H1 (cell line): Measurements from ENCODE around the gene EML5. TPM values are rescaled to one million over a fixed set of nuclear protein-coding genes. Genes with fewer than 3 reads are reported as not detected.

Experiments
- BRCA1 ChIP-seq: IDR thresholded peaks from 2 replicates; pipeline ENCODE4 v1.6.1; 2012; ENCODE audit warnings: low read depth, low read length, improper control_type of control experiment
- CTBP2 ChIP-seq: IDR thresholded peaks from 2 replicates; pipeline ENCODE4 v1.7.0; 2011; ENCODE audit warnings: borderline replicate concordance, mild to moderate bottlenecking, moderate library complexity, mixed read lengths, low read length; ENCODE audit not compliant: insufficient read depth, insufficient read length
- NANOG ChIP-seq: IDR thresholded peaks from 2 replicates; pipeline ENCODE4 v1.6.1; 2011; ENCODE audit warnings: low read length, low read depth, mild to moderate bottlenecking, inconsistent platforms; ENCODE audit not compliant: insufficient read depth, poor library complexity, severe bottlenecking
- NRF1 ChIP-seq: IDR thresholded peaks from 2 replicates; pipeline ENCODE4 v1.6.1; 2011; ENCODE audit warnings: mild to moderate bottlenecking, low read depth, low read length, improper control_type of control experiment
- POLR2A ChIP-seq, 2 experiments: IDR thresholded peaks; 1 replicate in 1 of 2; 2 replicates in 1 of 2; pipeline ENCODE4 v1.6.1; 2011; ENCODE audit warnings: low read depth in 2 of 2, low read length in 2 of 2, mild to moderate bottlenecking in 2 of 2; ENCODE audit errors: control extremely low read depth in 1 of 2
- POU5F1 ChIP-seq: IDR thresholded peaks from 2 replicates; pipeline ENCODE4 v1.6.1; 2011; ENCODE audit warnings: low read depth, mild to moderate bottlenecking, low read length, moderate library complexity
- RNF2 ChIP-seq: fragments of 200-900, 300-1000 bp; sonication (generic); IDR thresholded peaks from 2 replicates; pipeline ENCODE4 v1.7.1; 2016; ENCODE audit warnings: borderline replicate concordance, low read depth, mild to moderate bottlenecking, antibody characterized with exemption, low read length; ENCODE audit not compliant: poor library complexity, severe bottlenecking; ENCODE audit errors: missing control alignments
- SP2 ChIP-seq: IDR thresholded peaks from 2 replicates; pipeline ENCODE4 v1.6.1; 2012; ENCODE audit warnings: mild to moderate bottlenecking, low read length, inconsistent platforms
- polyA plus RNA-seq, 7 experiments: library from polyadenylated mRNA; depleted of rRNA in 3 of 7; stranded (reverse) in 5 of 7; unstranded in 2 of 7; fragments of >200 nt in 5 of 7; fragments of 200-250 nt in 2 of 7; gene quantifications; 1 replicate in 5 of 7; 2 replicates in 1 of 7; 4 replicates in 1 of 7; pipeline versions ENCODE4 v1.2.1 to v1.2.3, GENCODE V29; 2011 to 2013; ENCODE audit warnings: missing spikeins in 2 of 7, mixed read lengths in 2 of 7
- total RNA-seq: library from RNA; stranded (reverse); fragmentation: NEBNext Ultra II Directional; extraction: Animal tissue kit (Norgen Biotek cat#: 25700); gene quantifications from 2 replicates; pipeline ENCODE4 v1.2.1, GENCODE V29; 2021

EML5 gene
- total and polyA plus RNA-seq, 2 of the 8 experiments (the other 6 are each of a cell fraction or from before 2014, with no cell fraction given): 0.39 to 0.88 TPM

- no peak for TF ChIP-seq POLR2A (IDR thresholded peaks at IDR 0.05; ENCODE audit: control extremely low read depth in 1 of 2, low read depth in 2 of 2, low read length in 2 of 2)
- TF ChIP-seq NRF1: no peak
- no peak for TF ChIP-seq RNF2
- TF ChIP-seq POU5F1: no peak
- TF ChIP-seq BRCA1: no peak
- TF ChIP-seq CTBP2: no peak
- TF ChIP-seq NANOG: no peak
- no peak for TF ChIP-seq SP2
These were observed 29.1 kb upstream of the EML5 start (continued) for GRCh38 chr14:88821888-88822287.
